HepG2 (cell line): Measurements from ENCODE around the gene SNX22. TPM values are rescaled to one million over a fixed set of nuclear protein-coding genes. Genes with fewer than 3 reads are reported as not detected.
A peak's percentile ranks its signal among the peaks of the same experiment; 100 is the strongest.

Source experiments
- DPF2 ChIP-seq: sonication (generic); formaldehyde crosslinking; IDR thresholded peaks from 2 replicates; pipeline ENCODE4 v1.4.0; 2020; ENCODE audit warnings: mild to moderate bottlenecking, low read depth, missing genetic modification reagents, borderline replicate concordance
- ESRRA ChIP-seq: sonication (generic); formaldehyde crosslinking; IDR thresholded peaks from 2 replicates; pipeline ENCODE4 v1.5.1; 2020; ENCODE audit warnings: mild to moderate bottlenecking, low read depth, missing genetic modification reagents
- KLF15 ChIP-seq: sonication (generic); formaldehyde crosslinking; IDR thresholded peaks from 2 replicates; pipeline ENCODE4 v1.8.1; 2023; ENCODE audit warnings: borderline replicate concordance, mild to moderate bottlenecking, inconsistent platforms, missing genetic modification reagents, mixed read lengths
- MATR3 ChIP-seq: sonication (generic); formaldehyde crosslinking; IDR thresholded peaks from 2 replicates; pipeline ENCODE4 v1.4.0; 2020; ENCODE audit warnings: missing genetic modification reagents
- NFKB2 ChIP-seq: sonication (generic); formaldehyde crosslinking; IDR thresholded peaks from 2 replicates; pipeline ENCODE4 v1.4.0; 2020; ENCODE audit warnings: missing genetic modification reagents, borderline replicate concordance
- YY1 ChIP-seq: IDR thresholded peaks from 2 replicates; pipeline ENCODE4 v1.6.1; 2011; ENCODE audit warnings: low read length, low read depth, moderate library complexity, mild to moderate bottlenecking; ENCODE audit not compliant: insufficient read depth, insufficient replicate concordance
- ZFX ChIP-seq: sonication (generic); formaldehyde crosslinking; IDR thresholded peaks from 2 replicates; pipeline ENCODE4 v1.4.0; 2020; ENCODE audit warnings: mild to moderate bottlenecking, low read depth, missing genetic modification reagents, moderate library complexity
- ZNF121 ChIP-seq: sonication (generic); formaldehyde crosslinking; IDR thresholded peaks from 2 replicates; pipeline ENCODE4 v1.5.0; 2020; ENCODE audit warnings: mild to moderate bottlenecking, missing genetic modification reagents
- ZNF230 ChIP-seq: sonication (generic); formaldehyde crosslinking; IDR thresholded peaks from 2 replicates; pipeline ENCODE4 v1.4.0; 2020; ENCODE audit warnings: mild to moderate bottlenecking, missing genetic modification reagents
- ZNF34 ChIP-seq: sonication (generic); formaldehyde crosslinking; IDR thresholded peaks from 2 replicates; pipeline ENCODE4 v1.4.0; 2020; ENCODE audit warnings: mild to moderate bottlenecking, missing genetic modification reagents, borderline replicate concordance
- ZNF343 ChIP-seq: sonication (generic); formaldehyde crosslinking; IDR thresholded peaks from 2 replicates; pipeline ENCODE4 v1.4.0; 2020; ENCODE audit warnings: mild to moderate bottlenecking, missing genetic modification reagents
- ZNF580 ChIP-seq: IDR thresholded peaks from 2 replicates; pipeline ENCODE4 v1.6.1; 2016; ENCODE audit warnings: low read depth, borderline replicate concordance
- ZNF652 ChIP-seq: IDR thresholded peaks from 2 replicates; pipeline ENCODE4 v1.6.1; 2016; ENCODE audit warnings: low read depth, borderline replicate concordance
- ZNF703 ChIP-seq: sonication (generic); formaldehyde crosslinking; IDR thresholded peaks from 2 replicates; pipeline ENCODE4 v1.5.1; 2020; ENCODE audit warnings: missing genetic modification reagents, mild to moderate bottlenecking, moderate library complexity, borderline replicate concordance
- ZNF781 ChIP-seq: sonication (generic); formaldehyde crosslinking; IDR thresholded peaks from 2 replicates; pipeline ENCODE4 v1.5.1; 2020; ENCODE audit warnings: borderline replicate concordance, mild to moderate bottlenecking, missing genetic modification reagents; ENCODE audit errors: not compliant biosample characterization
- ZNF800 ChIP-seq: sonication (generic); formaldehyde crosslinking; IDR thresholded peaks from 2 replicates; pipeline ENCODE4 v1.4.0; 2020; ENCODE audit warnings: missing genetic modification reagents
- polyA plus RNA-seq, 8 experiments: library from polyadenylated mRNA; depleted of rRNA in 3 of 8; stranded (reverse) in 7 of 8; unstranded in 1 of 8; fragments of >200 nt; fragmentation: Illumina TruSeq in 4 of 8; extraction: Trizol in 4 of 8; gene quantifications; 2 replicates each; pipeline versions ENCODE4 v1.2.1 to v1.2.3, GENCODE V29; 2011 to 2016; ENCODE audit warnings: low read depth in 4 of 8, missing spikeins in 1 of 8, mixed read lengths in 1 of 8; ENCODE audit not compliant: insufficient read depth in 1 of 8
- total RNA-seq, 5 experiments: library from RNA; depleted of rRNA; stranded (reverse); fragments of >200 nt; fragmentation: Illumina TruSeq; extraction: Trizol; gene quantifications; 2 replicates each; pipeline ENCODE4 v1.2.3, GENCODE V29; 2016; ENCODE audit warnings: low read depth in 1 of 5
- TF ChIP-seq, protein P1 (sequence below): sonication (generic); formaldehyde crosslinking; conservative IDR thresholded peaks from 2 replicates; pipeline ENCODE4 v1.8.0; 2022; ENCODE audit warnings: low read depth, missing genetic modification reagents
- TF ChIP-seq, protein P2 (sequence below): sonication (generic); formaldehyde crosslinking; IDR thresholded peaks from 2 replicates; pipeline ENCODE4 v1.5.0; 2020; ENCODE audit warnings: mild to moderate bottlenecking, missing genetic modification reagents, moderate library complexity
- TF ChIP-seq, protein P3 (sequence below): IDR thresholded peaks from 2 replicates; pipeline ENCODE4 v1.6.1; 2016; ENCODE audit warnings: missing biosample characterization, missing genetic modification reagents, low read depth

Gene SNX22
- total and polyA plus RNA-seq, 2 of the 13 experiments (the other 11 are each of a cell fraction or from before 2014, with no cell fraction given) = 2.3 to 5.5 TPM

GRCh38 chr15:64151727-64152506, at the start of gene SNX22 (continued):
- TF ChIP-seq ZNF800 (CRISPR knock-in tag) (peak; percentile 69), ZNF343 (CRISPR knock-in tag) (no peak), YY1 (no peak), DPF2 (no peak), ESRRA (CRISPR knock-in tag) (peak; percentile 28; the same call in 1 of the 2 replicates), NFKB2 (no peak), KLF15 (CRISPR knock-in tag) (0 out of 2 replicates have a peak, but pooled peaks have one; percentile 42), MATR3 (CRISPR knock-in tag) (no peak), ZNF34 (CRISPR knock-in tag) (no peak), ZNF230 (CRISPR knock-in tag) (no peak), ZNF781 (CRISPR knock-in tag) (no peak), ZFX (CRISPR knock-in tag) (peak; percentile 78), ZNF703 (CRISPR knock-in tag) (peak; percentile 25; the same call in 1 of the 2 replicates), ZNF580 (CRISPR knock-in tag) (no peak), ZNF121 (CRISPR knock-in tag) (peak; percentile 39; the same call in 1 of the 2 replicates), ZNF652 (CRISPR knock-in tag) (no peak)
- TF ChIP-seq, protein P1, sequence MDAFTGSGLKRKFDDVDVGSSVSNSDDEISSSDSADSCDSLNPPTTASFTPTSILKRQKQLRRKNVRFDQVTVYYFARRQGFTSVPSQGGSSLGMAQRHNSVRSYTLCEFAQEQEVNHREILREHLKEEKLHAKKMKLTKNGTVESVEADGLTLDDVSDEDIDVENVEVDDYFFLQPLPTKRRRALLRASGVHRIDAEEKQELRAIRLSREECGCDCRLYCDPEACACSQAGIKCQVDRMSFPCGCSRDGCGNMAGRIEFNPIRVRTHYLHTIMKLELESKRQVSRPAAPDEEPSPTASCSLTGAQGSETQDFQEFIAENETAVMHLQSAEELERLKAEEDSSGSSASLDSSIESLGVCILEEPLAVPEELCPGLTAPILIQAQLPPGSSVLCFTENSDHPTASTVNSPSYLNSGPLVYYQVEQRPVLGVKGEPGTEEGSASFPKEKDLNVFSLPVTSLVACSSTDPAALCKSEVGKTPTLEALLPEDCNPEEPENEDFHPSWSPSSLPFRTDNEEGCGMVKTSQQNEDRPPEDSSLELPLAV = no peak
- TF ChIP-seq, protein P2, sequence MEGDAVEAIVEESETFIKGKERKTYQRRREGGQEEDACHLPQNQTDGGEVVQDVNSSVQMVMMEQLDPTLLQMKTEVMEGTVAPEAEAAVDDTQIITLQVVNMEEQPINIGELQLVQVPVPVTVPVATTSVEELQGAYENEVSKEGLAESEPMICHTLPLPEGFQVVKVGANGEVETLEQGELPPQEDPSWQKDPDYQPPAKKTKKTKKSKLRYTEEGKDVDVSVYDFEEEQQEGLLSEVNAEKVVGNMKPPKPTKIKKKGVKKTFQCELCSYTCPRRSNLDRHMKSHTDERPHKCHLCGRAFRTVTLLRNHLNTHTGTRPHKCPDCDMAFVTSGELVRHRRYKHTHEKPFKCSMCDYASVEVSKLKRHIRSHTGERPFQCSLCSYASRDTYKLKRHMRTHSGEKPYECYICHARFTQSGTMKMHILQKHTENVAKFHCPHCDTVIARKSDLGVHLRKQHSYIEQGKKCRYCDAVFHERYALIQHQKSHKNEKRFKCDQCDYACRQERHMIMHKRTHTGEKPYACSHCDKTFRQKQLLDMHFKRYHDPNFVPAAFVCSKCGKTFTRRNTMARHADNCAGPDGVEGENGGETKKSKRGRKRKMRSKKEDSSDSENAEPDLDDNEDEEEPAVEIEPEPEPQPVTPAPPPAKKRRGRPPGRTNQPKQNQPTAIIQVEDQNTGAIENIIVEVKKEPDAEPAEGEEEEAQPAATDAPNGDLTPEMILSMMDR = no peak
- TF ChIP-seq, protein P3, sequence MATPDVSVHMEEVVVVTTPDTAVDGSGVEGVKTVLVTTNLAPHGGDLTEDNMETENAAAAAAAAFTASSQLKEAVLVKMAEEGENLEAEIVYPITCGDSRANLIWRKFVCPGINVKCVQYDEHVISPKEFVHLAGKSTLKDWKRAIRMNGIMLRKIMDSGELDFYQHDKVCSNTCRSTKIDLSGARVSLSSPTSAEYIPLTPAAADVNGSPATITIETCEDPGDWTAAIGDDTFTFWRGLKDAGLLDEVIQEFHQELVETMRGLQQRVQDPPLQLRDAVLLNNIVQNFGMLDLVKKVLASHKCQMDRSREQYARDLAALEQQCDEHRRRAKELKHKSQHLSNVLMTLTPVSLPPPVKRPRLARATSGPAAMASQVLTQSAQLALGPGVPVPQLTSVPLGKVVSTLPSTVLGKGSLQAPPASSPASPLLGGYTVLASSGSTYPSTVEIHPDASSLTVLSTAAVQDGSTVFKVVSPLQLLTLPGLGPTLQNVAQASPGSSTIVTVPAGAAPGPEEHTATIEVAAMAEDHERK = no peak
